ENCODE data around the gene CD59. TPM values are rescaled to one million over a fixed set of nuclear protein-coding genes. Genes with fewer than 3 reads are reported as not detected.
"Not testable (repeated sequence)": the region's sequence is repeated elsewhere in the genome, so short reads cannot be mapped to it uniquely, and the experiment has no call there.

The CD59 gene
- total RNA-seq, 4 donors from 2014 or later: 190 to 448 (median 302) TPM

DNA sequence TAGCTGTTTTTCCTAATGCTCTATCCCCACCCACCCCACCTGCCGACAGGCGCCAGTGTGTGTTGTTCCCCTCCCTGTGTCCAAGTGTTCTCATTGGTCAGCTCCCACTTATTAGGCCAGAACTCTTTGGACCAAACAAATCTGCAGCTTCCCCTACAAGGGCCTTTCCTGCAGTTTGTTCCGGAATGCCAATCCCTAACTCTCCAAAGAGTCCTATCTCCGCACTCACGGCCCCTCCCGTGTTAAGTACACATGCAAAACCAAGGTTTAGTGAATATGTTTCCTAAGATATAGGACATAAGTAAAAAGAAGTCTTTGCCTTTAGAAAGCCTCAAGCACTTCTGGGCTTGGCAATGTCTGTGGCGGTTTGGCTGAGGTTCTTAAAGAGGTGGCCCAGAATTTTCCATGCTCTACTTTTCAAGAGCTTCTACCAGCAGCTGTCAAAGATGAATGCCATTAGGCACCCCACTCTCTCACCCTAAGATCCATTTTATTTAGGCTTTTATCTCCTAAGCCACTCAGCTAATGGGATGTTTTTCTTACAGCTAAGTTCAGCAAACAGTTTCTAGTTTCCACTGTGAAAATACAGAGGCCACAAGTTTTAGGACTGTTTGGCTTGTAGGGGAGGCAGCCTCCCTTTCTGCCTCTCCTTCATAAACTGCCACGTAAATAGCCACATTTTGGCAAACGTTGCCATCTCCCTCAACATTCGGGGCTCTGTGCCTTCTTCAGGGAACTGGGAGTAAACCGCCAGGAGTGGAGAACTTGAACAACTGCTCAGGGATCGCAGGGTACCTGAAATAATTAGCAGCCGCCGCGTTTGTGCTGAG lies 1.6 kb downstream of the CD59 start:
- WGBS, 2 donors: 9 to 14% methylated on average over 15 of the region's 15 CpGs

DNA sequence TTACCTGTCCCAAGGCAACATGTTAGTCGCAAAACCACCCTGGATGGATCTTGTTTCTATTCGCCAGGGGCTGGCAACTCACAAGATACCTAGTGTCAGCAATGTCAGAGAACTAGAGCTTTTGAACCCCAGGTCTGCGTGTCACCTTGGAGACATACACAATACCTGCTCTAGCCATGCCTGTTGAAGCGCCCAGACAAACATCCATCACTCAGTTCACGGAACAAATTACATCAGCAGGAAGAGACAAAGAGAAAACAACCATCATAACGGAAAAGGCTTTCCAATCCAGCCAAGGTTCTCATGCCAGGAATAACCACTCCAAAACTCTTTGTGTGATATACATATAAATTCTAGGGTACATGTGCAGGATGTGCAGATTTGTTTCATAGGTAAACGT lies 2.2 kb downstream of the CD59 start:
- TF ChIP-seq POLR2A (IDR thresholded peaks at IDR 0.05) (no peak), EP300 (IDR thresholded peaks at IDR 0.05) (no peak)
- Histone ChIP-seq H3K27ac (peak overlapping the region; percentile 91 to 98 (median 96)), H3K4me1 (peaks cover 0 to 69% (median 33%) of the 10 kb centered on the region in 4 donors), H3K9me3 (no peaks in the 10 kb centered on the region), H3K27me3 (no peaks in the 10 kb centered on the region), H3K4me3 (peak overlapping the region; percentile 26 to 89 (median 81)), H3K36me3 (peaks cover 0 to 23% (median 0%) of the 10 kb centered on the region in 3 donors)
- DNase-seq (ENCODE audit: low spot score in 2 of 2): no peak
- WGBS, 2 donors: 58 to 61% methylated on average over 7 of the region's 7 CpGs

More for the DNA sequence above, 1.6 kb downstream of the CD59 start:
- peak overlapping the region; percentile 76 to 89 (median 81) for H3K4me3 ChIP-seq
- H3K27ac ChIP-seq: peak overlapping the region; percentile 91 to 98 (median 96)
- peaks cover 0 to 62% (median 33%) of the 10 kb centered on the region in 4 donors for H3K4me1 ChIP-seq
- no peaks in the 10 kb centered on the region for H3K9me3 ChIP-seq
- no peak for TF ChIP-seq POLR2A (IDR thresholded peaks at IDR 0.05)
- peak in 1 of 2 donors; percentile 51 for TF ChIP-seq EP300 (IDR thresholded peaks at IDR 0.05)
- TF ChIP-seq CTCF (IDR thresholded peaks at IDR 0.05): no peak
- H3K36me3 ChIP-seq: peaks cover 0 to 19% (median 0%) of the 10 kb centered on the region in 3 donors
- DNase-seq (ENCODE audit: low spot score in 2 of 2): peak in 1 of 2 donors; percentile 44
- no peaks in the 10 kb centered on the region for H3K27me3 ChIP-seq

- TF ChIP-seq EP300 (IDR thresholded peaks at IDR 0.05) (peak in 1 of 2 donors; percentile 46), CTCF (IDR thresholded peaks at IDR 0.05) (no peak)
- peak overlapping the region in 2 of 4 donors; percentile 96 to 98 for H3K27ac ChIP-seq
- H3K4me1 ChIP-seq: peaks cover 0 to 66% (median 31%) of the 10 kb centered on the region in 4 donors
- no peaks in the 10 kb centered on the region for H3K27me3 ChIP-seq
- WGBS, 2 donors: 63 to 67% methylated on average over 9 of the region's 9 CpGs
- peaks cover 0 to 27% (median 0%) of the 10 kb centered on the region in 3 donors for H3K36me3 ChIP-seq
- DNase-seq (ENCODE audit: low spot score in 2 of 2): no peak
- H3K9me3 ChIP-seq: no peaks in the 10 kb centered on the region
- peak overlapping the region in 1 of 4 donors; percentile 0 for H3K4me3 ChIP-seq
Observed at GRCh38 chr11:33731723-33732531, 4.3 kb downstream of the CD59 start.

- DNase-seq (ENCODE audit: low spot score in 2 of 2): no peak
- no peak for TF ChIP-seq EP300 (IDR thresholded peaks at IDR 0.05)
- no peak for TF ChIP-seq CTCF (IDR thresholded peaks at IDR 0.05)
- no peak for TF ChIP-seq POLR2A (IDR thresholded peaks at IDR 0.05)
- Histone ChIP-seq H3K27me3 (no peaks in the 10 kb centered on the region), H3K36me3 (peaks cover 0 to 27% (median 0%) of the 10 kb centered on the region in 3 donors), H3K4me3 (no peak overlapping the region), H3K9me3 (no peaks in the 10 kb centered on the region), H3K27ac (peak overlapping the region in 2 of 4 donors; percentile 13 to 53), H3K4me1 (peaks cover 0 to 72% (median 30%) of the 10 kb centered on the region in 4 donors)
- 57 to 64% methylated on average over 7 of the region's 7 CpGs for WGBS, 2 donors
Observed at GRCh38 chr11:33730716-33731115, 5.5 kb downstream of the CD59 start.

DNA sequence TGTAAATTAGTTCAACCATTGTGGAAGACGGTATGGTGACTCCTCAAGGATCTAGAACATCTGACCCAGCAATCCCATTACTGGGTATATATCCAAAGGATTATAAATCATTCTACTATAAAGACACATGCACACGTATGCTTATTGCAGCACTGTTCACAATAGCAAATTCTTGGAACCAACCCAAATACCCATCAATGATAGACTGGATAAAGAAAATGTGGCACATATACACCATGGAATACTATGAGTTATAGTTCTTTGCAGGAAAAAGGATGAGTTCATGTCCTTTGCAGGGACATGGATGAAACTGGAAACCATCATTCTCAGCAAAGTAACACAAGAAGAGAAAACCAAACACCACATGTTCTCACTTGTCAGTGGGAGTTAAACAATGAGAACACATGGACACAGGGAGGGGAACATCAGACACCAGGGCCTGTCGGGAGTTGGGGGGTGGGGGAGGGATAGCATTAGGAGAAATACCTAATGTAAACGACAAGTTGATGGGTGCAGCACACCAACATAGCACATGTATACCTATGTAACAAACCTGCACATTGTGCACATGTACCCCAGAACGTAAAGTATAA lies 7.1 kb downstream of the CD59 start:
- H3K4me3 ChIP-seq; DNase-seq (ENCODE audit: low spot score in 2 of 2); H3K27me3 ChIP-seq; H3K9me3 ChIP-seq; H3K27ac ChIP-seq: not testable (repeated sequence)
- H3K36me3 ChIP-seq: peaks cover 0 to 27% (median 0%) of the 10 kb centered on the region in 3 donors
- H3K4me1 ChIP-seq: peaks cover 0 to 83% (median 34%) of the 10 kb centered on the region in 4 donors
- 72 to 75% methylated on average over 5 of the region's 5 CpGs for WGBS, 2 donors

DNA sequence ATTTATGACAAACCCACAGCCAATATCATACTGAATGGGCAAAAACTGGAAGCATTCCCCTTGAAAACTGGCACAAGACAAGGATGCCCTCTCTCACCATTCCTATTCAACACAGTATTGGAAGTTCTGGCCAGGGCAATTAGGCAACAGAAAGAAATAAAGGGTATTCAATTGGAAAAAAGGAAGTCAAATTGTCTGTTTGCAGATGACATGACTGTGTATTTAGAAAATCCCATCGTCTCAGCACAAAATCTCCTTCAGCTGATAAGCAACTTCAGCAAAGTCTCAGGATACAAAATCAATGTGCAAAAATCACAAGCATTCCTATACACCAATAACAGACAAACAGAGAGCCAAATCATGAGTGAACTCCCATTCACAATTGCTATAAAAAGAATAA lies 8.7 kb downstream of the CD59 start:
- Histone ChIP-seq H3K4me1 (peaks cover 0 to 83% (median 39%) of the 10 kb centered on the region in 4 donors), H3K27ac (peak overlapping the region in 1 of 4 donors; percentile 47), H3K36me3 (peaks cover 0 to 15% (median 0%) of the 10 kb centered on the region in 3 donors)
- not testable (repeated sequence) for H3K9me3 ChIP-seq; H3K4me3 ChIP-seq; H3K27me3 ChIP-seq; DNase-seq (ENCODE audit: low spot score in 2 of 2)
- 34 to 43% methylated on average over 1 of the region's 1 CpG for WGBS, 2 donors

Data from tibial nerve (tissue), 4 donors.